ENCODE results near the gene AMT. TPM values are rescaled to one million over a fixed set of nuclear protein-coding genes. Genes with fewer than 3 reads are reported as not detected.
A peak's percentile ranks its signal among the peaks of the same experiment; 100 is the strongest.

AMT gene
- total RNA-seq, 1 donor from 2014 or later: 7.0 TPM

- no peaks in the 10 kb centered on the region for H3K27me3 Mint-ChIP-seq
- no peaks in the 10 kb centered on the region for H3K9me3 Mint-ChIP-seq
- no peak for TF ChIP-seq CTCF (IDR thresholded peaks at IDR 0.05)
- ChIA-PET POLR2A (interaction anchor here (1.1 kb wide), 1 partner anchor 48 kb away, joined by 4 read pairs; the partner anchor contains the start of gene USP4), CTCF (interaction anchor here (1.1 kb wide), 1 partner anchor 48 kb away, joined by 3 read pairs; the partner anchor contains the start of gene USP4)
- no peak overlapping the region for H3K4me3 Mint-ChIP-seq
- H3K36me3 Mint-ChIP-seq (ENCODE audit: low read depth): peaks cover 29% of the 10 kb centered on the region
- intact Hi-C loops (cut with micrococcal nuclease): no loop called here
- peaks cover 65% of the 10 kb centered on the region for H3K4me1 Mint-ChIP-seq
- DNase-seq (no peak), ATAC-seq (ENCODE audit: low read depth) (no peak)
- peak overlapping the region; percentile 57 for H3K27ac Mint-ChIP-seq
Observed at GRCh38 chr3:49387721-49388120, 34.6 kb downstream of the AMT start.

- intact Hi-C loops (cut with micrococcal nuclease): no loop called here
- no peak for DNase-seq
- Mint-ChIP-seq H3K4me3 (peak overlapping the region; percentile 68), H3K36me3 (ENCODE audit: low read depth) (peaks cover 26% of the 10 kb centered on the region), H3K27me3 (no peaks in the 10 kb centered on the region), H3K9me3 (no peaks in the 10 kb centered on the region), H3K27ac (peak overlapping the region; percentile 82), H3K4me1 (peaks cover 67% of the 10 kb centered on the region)
- TF ChIP-seq CTCF (IDR thresholded peaks at IDR 0.05): no peak
- ChIA-PET CTCF (interaction anchor here (0.8 kb wide), 1 partner anchor 46 kb away, joined by 3 read pairs; no protein-coding TSS in a partner anchor), POLR2A (interaction anchor here (0.7 kb wide), 1 partner anchor 8 kb away, joined by 9 read pairs; no protein-coding TSS in a partner anchor)
- peak; percentile 31 for ATAC-seq (ENCODE audit: low read depth)
Observed at GRCh38 chr3:49386056-49386756, 36.1 kb downstream of the AMT start.

- no peak for DNase-seq
- no peak for ATAC-seq (ENCODE audit: low read depth)
- POLR2A ChIA-PET: no interaction called here
- H3K27me3 Mint-ChIP-seq: no peaks in the 10 kb centered on the region
- CTCF ChIA-PET: interaction anchor here (0.8 kb wide), 1 partner anchor 45 kb away, joined by 3 read pairs; no protein-coding TSS in a partner anchor
- intact Hi-C loops (cut with micrococcal nuclease): no loop called here
- H3K27ac Mint-ChIP-seq: no peak overlapping the region
- peaks cover 66% of the 10 kb centered on the region for H3K4me1 Mint-ChIP-seq
- peak overlapping the region; percentile 68 for H3K4me3 Mint-ChIP-seq
- peaks cover 26% of the 10 kb centered on the region for H3K36me3 Mint-ChIP-seq (ENCODE audit: low read depth)
- no peaks in the 10 kb centered on the region for H3K9me3 Mint-ChIP-seq
- no peak for TF ChIP-seq CTCF (IDR thresholded peaks at IDR 0.05)
Observed at GRCh38 chr3:49385617-49386016, 36.7 kb downstream of the AMT start.

GRCh38 chr3:49383387-49383786 lies 38.9 kb downstream of the AMT start:
- no peaks in the 10 kb centered on the region for H3K27me3 Mint-ChIP-seq
- no peaks in the 10 kb centered on the region for H3K9me3 Mint-ChIP-seq
- H3K4me3 Mint-ChIP-seq: no peak overlapping the region
- ChIA-PET POLR2A (no interaction called here), CTCF (no interaction called here)
- H3K27ac Mint-ChIP-seq: no peak overlapping the region
- TF ChIP-seq CTCF (IDR thresholded peaks at IDR 0.05): no peak
- DNase-seq (no peak), ATAC-seq (ENCODE audit: low read depth) (no peak)
- intact Hi-C loops (cut with micrococcal nuclease): no loop called here
- H3K4me1 Mint-ChIP-seq: peaks cover 70% of the 10 kb centered on the region
- peaks cover 32% of the 10 kb centered on the region for H3K36me3 Mint-ChIP-seq (ENCODE audit: low read depth)

- ATAC-seq (ENCODE audit: low read depth) (no peak), DNase-seq (no peak)
- Mint-ChIP-seq H3K4me3 (no peak overlapping the region), H3K9me3 (no peaks in the 10 kb centered on the region), H3K36me3 (ENCODE audit: low read depth) (peaks cover 46% of the 10 kb centered on the region), H3K27ac (no peak overlapping the region), H3K27me3 (no peaks in the 10 kb centered on the region), H3K4me1 (peaks cover 54% of the 10 kb centered on the region)
- POLR2A ChIA-PET: interaction anchor here (0.5 to 2.3 kb wide), 3 partner anchors 8 to 38 kb away, joined by 3 to 9 read pairs (median 8); partner anchors contain the start of genes RHOA and TCTA
- TF ChIP-seq CTCF (IDR thresholded peaks at IDR 0.05): no peak
- CTCF ChIA-PET: no interaction called here
- intact Hi-C loops (cut with micrococcal nuclease): no loop called here
Observed at GRCh38 chr3:49378249-49378895, 43.9 kb downstream of the AMT start.

All from activated B cell treated with CpG ODN at 0.5 μM for 24 hours (primary cell).